Amniotic epithelial cell (primary cell): ENCODE data around the gene PRSS57.

Experiments used
- DNase-seq: peaks from one replicate; pipeline ENCODE4 v3.0.0-alpha.2; 2010; ENCODE audit warnings: low read depth

The PRSS57 gene

DNA sequence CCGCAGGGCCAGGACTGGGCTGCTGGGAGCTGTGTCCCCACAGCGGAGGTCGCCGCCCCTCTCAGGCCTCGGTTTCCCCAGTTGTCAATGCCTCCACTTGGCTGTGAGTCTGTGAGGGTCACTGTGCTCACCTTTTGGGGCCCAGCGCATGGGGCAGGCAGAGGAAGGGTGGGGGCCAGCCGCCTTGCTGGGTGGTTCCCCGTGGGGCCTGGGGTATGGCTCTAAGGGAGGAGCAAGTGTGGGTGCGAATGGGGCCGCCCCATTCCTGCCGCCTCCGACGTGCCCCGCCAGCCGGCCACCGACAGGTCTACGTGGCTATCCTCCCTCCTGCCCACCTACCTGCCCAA lies 56.4 kb downstream of the PRSS57 start:
- no peak for DNase-seq
